Measurements from ENCODE around the gene FANCC. TPM values are rescaled to one million over a fixed set of nuclear protein-coding genes. Genes with fewer than 3 reads are reported as not detected.

FANCC gene
- polyA plus RNA-seq, 1 of the 3 experiments (the other 2 are of a cell fraction): 3.5 TPM

- H3K9me3 ChIP-seq: no peaks in the 10 kb centered on the region
- no peak overlapping the region for H3K9ac ChIP-seq
- ChIA-PET POLR2A (no interaction called here), CTCF (interaction anchor here (1.0 to 1.4 kb wide), 3 partner anchors 12 to 60 kb away, joined by 3 to 4 read pairs (median 3); no protein-coding TSS in a partner anchor)
- H3K4me2 ChIP-seq: no peak overlapping the region
- no peaks in the 10 kb centered on the region for H3K36me3 ChIP-seq (replicated peaks in 1 of 2; ENCODE audit: control insufficient read depth in 1 of 2, insufficient read depth in 2 of 2, low read length in 1 of 2)
- WGBS (ENCODE audit: low lambda C conversion rate): 88% methylated on average over 2 of the region's 2 CpGs
- no peaks in the 10 kb centered on the region for H3K27me3 ChIP-seq (ENCODE audit: insufficient read depth)
- no peaks in the 10 kb centered on the region for H4K20me1 ChIP-seq (ENCODE audit: insufficient read depth)
- TF ChIP-seq RAD21 (IDR thresholded peaks at IDR 0.05; ENCODE audit: low read length) (no peak), JUND (IDR thresholded peaks at IDR 0.05) (no peak), SIN3A (IDR thresholded peaks at IDR 0.05; ENCODE audit: borderline replicate concordance, low read depth, low read length) (no peak), TAF1 (IDR thresholded peaks at IDR 0.05; ENCODE audit: borderline replicate concordance, low read depth, low read length) (no peak), TEAD4 (IDR thresholded peaks at IDR 0.05; ENCODE audit: borderline replicate concordance, insufficient read depth) (no peak), NFIC (IDR thresholded peaks at IDR 0.05; ENCODE audit: borderline replicate concordance) (no peak), MXI1 (IDR thresholded peaks at IDR 0.05; ENCODE audit: low read depth, low read length) (no peak), MEF2A (IDR thresholded peaks at IDR 0.05; ENCODE audit: borderline replicate concordance, low read depth) (no peak), GABPA (IDR thresholded peaks at IDR 0.05; ENCODE audit: low read depth) (no peak), RXRA (IDR thresholded peaks at IDR 0.05; ENCODE audit: borderline replicate concordance, low read depth) (no peak), RCOR1 (IDR thresholded peaks at IDR 0.05; ENCODE audit: low read length) (no peak), USF2 (IDR thresholded peaks at IDR 0.05; ENCODE audit: borderline replicate concordance, low read depth, low read length) (no peak), REST (IDR thresholded peaks at IDR 0.05; ENCODE audit: low read depth, low read length) (no peak), FOXJ3 (CRISPR knock-in tag; IDR thresholded peaks at IDR 0.05) (no peak), EZH2phosphoT487 (IDR thresholded peaks at IDR 0.05; ENCODE audit: borderline replicate concordance, low read depth) (no peak), MAX (IDR thresholded peaks at IDR 0.05; ENCODE audit: low read depth) (no peak)
- no peak overlapping the region; a peak in 1 of 4 replicates for H3K27ac ChIP-seq (ENCODE audit: low read depth in 2 of 2, low read length in 1 of 2)
- H3K4me1 ChIP-seq (ENCODE audit: control insufficient read depth in 1 of 2, insufficient read depth in 2 of 2, low read depth in 1 of 2, low read length in 1 of 2): peaks cover 13 to 29% of the 10 kb centered on the region in 2 experiments
- H3K79me2 ChIP-seq (ENCODE audit: insufficient read depth): no peaks in the 10 kb centered on the region
- DNase-seq: no peak
- H2AFZ ChIP-seq (ENCODE audit: low read depth): no peak overlapping the region
- H3F3A ChIP-seq (replicated peaks; ENCODE audit: insufficient read depth): no peaks in the 10 kb centered on the region
- no peak overlapping the region for H3K4me3 ChIP-seq (ENCODE audit: low read depth in 2 of 2, low read length in 1 of 2)
- H3K9me2 ChIP-seq: no peaks in the 10 kb centered on the region
Measured at GRCh38 chr9:95204710-95205109, 112.8 kb downstream of the FANCC start.
